Activated CD4-positive, alpha-beta T cell treated with anti-CD3 and anti-CD28 coated beads, Interleukin-2, amount 50 U/mL, for 4 hours (primary cell): Measurements from ENCODE around the gene CCDC57.

Source experiments
- DNase-seq, 2 experiments: peaks; one replicate each; pipeline ENCODE4 v3.0.0-alpha.2; 2020

CCDC57 gene

GRCh38 chr17:82118815-82119380 is 93.7 kb downstream of the CCDC57 start:
- no peak for DNase-seq

- DNase-seq = no peak
Measured at GRCh38 chr17:82118168-82118814, 94.4 kb downstream of the CCDC57 start.

GRCh38 chr17:82117139-82118090 is 95.2 kb downstream of the CCDC57 start:
- DNase-seq = no peak

GRCh38 chr17:82116246-82116645 is 96.4 kb downstream of the CCDC57 start:
- no peak for DNase-seq

GRCh38 chr17:82114872-82115271 is 97.8 kb downstream of the CCDC57 start:
- DNase-seq = no peak

GRCh38 chr17:82114447-82114846 is 98.2 kb downstream of the CCDC57 start:
- no peak for DNase-seq

- DNase-seq = no peak
Measured at GRCh38 chr17:82113941-82114340, 98.7 kb downstream of the CCDC57 start.

GRCh38 chr17:82113422-82113821 is 99.2 kb downstream of the CCDC57 start:
- DNase-seq = no peak

GRCh38 chr17:82112914-82113311 is 99.7 kb downstream of the CCDC57 start:
- no peak for DNase-seq

GRCh38 chr17:82112181-82112913 is 100.3 kb downstream of the CCDC57 start:
- DNase-seq = no peak

GRCh38 chr17:82110298-82110697 is 102.3 kb downstream of the CCDC57 start:
- DNase-seq = no peak

- no peak for DNase-seq
Measured at GRCh38 chr17:82108961-82109475, 103.6 kb downstream of the CCDC57 start.

GRCh38 chr17:82108496-82108945 is 104.1 kb downstream of the CCDC57 start:
- DNase-seq = no peak

GRCh38 chr17:82108038-82108437 is 104.6 kb downstream of the CCDC57 start:
- DNase-seq = no peak

- no peak for DNase-seq
Measured at GRCh38 chr17:82107341-82107860, 105.2 kb downstream of the CCDC57 start.

GRCh38 chr17:82106688-82107305 is 105.8 kb downstream of the CCDC57 start:
- no peak for DNase-seq

GRCh38 chr17:82105882-82106687 is 106.6 kb downstream of the CCDC57 start:
- DNase-seq = peak; percentile 36 to 39

GRCh38 chr17:82105417-82105881 is 107.2 kb downstream of the CCDC57 start:
- no peak for DNase-seq

GRCh38 chr17:82104797-82105416 is 107.7 kb downstream of the CCDC57 start:
- DNase-seq = no peak
